Stimulated activated CD4-positive, alpha-beta T cell treated with anti-CD3 and anti-CD28 coated beads, Interleukin-4, amount 100 ng/mL, for 48 hours (primary cell): Measurements from ENCODE around the gene VWCE.
"Not testable (repeated sequence)": the region's sequence is repeated elsewhere in the genome, so short reads cannot be mapped to it uniquely, and the experiment has no call there.

Experiments used
- DNase-seq, 2 donors: peaks; one replicate each; pipeline ENCODE4 v3.0.0-alpha.2; 2020; ENCODE audit warnings: low read depth in 2 of 2

The VWCE gene

DNA sequence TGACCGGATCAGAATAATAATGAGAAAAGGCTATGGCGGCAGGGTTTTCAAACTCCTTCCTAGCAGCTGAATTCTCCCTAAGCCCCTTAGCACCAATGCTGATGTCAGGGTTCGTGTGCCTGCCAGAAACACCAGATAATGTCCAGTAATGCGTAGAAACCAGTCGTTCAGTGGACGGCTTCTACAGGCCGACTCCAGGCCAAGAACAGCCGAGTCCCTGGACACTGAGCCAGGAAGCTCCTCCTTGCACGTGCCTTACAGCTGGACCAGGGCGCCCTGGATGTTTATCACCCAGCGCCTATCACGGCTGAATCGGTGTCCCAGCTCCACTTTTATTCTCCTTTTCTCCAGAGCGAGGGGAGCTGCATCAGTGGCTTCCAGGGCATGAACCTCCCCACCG lies 82.9 kb downstream of the VWCE start:
- not testable (repeated sequence) for DNase-seq

DNA sequence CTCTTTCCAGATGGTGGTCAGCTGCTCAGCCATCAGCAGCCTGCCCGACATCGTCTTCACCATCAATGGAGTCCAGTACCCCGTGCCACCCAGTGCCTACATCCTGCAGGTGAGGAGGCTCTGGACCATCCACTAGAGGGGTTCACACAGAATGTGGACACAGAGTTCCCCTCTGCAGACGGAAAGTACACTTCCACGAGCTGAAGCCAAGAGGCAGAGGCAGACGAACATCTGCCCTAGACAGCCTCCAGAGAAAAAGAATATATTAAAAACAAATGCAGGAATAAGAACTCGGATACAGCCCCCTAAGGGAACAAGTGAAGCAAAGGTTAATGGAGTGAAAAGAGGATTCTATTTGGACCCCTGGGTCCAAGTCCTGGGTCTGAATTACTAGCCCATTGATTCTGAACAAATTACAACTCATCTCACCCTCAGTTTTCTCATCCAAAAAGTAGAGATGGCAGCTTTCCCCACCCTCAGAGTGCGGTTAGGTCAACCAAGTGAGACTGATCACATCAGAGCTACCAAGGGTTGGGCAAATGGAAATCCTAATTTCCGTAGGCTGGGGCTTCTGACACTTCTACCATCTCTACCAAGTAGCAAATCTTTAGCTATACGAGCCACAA lies 83.7 kb downstream of the VWCE start:
- DNase-seq = not testable (repeated sequence)

DNA sequence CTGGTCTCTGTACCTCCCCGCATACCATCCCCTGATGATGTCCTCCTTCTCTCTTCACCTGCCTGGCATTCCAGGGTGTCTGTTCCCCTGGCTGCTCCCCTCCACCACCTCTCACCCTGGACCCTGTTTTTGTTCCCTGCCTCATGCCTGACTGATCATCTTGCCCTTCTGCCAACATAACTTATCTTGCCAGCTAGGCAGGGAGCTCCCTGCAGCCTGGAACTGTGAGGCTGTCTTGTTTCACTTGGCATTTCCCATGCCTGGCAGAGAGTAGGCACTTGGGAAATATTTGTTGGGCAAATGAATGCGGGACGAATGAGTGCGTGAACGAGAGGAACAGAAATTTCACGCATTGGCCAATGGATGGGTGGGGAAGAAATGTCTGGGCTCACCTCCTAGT lies 84.5 kb downstream of the VWCE start:
- DNase-seq = not testable (repeated sequence)
